ENCODE measurements around the gene PRDM16.

The PRDM16 gene

DNA sequence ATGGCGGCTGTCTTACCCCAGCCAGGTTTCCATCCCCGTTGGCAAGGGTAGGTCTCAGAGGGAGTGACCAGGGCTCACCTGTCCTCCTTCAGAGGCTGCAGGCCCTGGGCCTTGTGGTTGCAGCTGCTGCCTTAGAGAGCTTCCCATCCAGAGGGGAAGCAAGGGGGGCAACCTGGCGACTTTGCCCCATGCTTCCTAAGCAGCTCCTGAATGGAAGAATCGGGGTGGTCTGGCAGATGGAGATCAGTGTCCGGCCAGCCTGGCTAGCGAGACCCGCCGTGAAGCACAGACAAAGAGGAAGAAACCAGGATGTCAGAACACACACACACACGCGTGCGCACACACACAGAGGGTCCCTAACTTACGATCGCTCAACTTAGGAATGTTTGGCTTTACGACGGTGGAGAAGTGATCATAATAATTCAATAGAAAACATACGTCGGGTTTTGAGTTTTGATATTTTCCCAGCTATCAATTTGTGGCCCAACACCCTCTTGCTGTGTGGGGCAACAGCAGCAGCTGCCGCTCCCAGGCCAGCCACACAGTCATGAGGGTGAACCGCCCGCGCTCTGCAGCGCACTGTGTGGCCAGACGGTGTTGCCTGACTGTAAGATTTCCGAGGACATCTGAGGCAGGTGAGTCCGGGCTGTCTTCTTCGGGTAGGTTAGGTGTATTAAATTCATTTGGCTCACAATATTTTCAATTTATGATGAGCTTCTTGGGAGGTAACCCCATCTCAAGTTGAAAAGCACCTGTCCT is 272.4 kb downstream of the PRDM16 start:
- H3K27me3 ChIP-seq (replicated peaks; ENCODE audit: control insufficient read depth, insufficient read depth, low read length), result no peaks in the 10 kb centered on the region
- H3K4me3 ChIP-seq (replicated peaks; ENCODE audit: low read depth, low read length), result no peak overlapping the region
- H3K36me3 ChIP-seq (ENCODE audit: control insufficient read depth, insufficient read depth, low read length), result no peaks in the 10 kb centered on the region
- TF ChIP-seq, protein P1, sequence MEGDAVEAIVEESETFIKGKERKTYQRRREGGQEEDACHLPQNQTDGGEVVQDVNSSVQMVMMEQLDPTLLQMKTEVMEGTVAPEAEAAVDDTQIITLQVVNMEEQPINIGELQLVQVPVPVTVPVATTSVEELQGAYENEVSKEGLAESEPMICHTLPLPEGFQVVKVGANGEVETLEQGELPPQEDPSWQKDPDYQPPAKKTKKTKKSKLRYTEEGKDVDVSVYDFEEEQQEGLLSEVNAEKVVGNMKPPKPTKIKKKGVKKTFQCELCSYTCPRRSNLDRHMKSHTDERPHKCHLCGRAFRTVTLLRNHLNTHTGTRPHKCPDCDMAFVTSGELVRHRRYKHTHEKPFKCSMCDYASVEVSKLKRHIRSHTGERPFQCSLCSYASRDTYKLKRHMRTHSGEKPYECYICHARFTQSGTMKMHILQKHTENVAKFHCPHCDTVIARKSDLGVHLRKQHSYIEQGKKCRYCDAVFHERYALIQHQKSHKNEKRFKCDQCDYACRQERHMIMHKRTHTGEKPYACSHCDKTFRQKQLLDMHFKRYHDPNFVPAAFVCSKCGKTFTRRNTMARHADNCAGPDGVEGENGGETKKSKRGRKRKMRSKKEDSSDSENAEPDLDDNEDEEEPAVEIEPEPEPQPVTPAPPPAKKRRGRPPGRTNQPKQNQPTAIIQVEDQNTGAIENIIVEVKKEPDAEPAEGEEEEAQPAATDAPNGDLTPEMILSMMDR (IDR thresholded peaks at IDR 0.05; ENCODE audit: insufficient read depth, low read length, poor library complexity, severe bottlenecking), result no peak
- DNase-seq (ENCODE audit: extremely low read depth, insufficient read length), result no peak

DNA sequence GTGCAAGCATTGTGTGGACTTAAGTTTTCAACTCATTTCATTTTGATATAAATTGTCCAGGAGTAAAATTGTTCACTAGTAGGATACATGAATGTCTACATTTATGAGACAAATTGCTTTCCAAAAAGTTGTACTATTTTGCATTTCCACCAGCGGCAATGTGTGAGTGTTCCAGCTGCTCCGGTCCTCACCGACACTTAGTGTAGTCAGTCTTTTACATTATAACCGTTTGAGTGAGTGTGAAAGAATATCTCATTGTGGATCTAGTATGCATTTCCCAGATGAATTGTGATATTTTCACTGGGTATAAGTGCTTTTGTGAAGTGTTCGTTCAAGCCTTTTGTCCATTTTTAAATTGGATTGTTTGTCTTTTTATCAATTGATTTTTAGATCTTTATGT is 274.0 kb downstream of the PRDM16 start:
- H3K4me3 ChIP-seq (replicated peaks; ENCODE audit: low read depth, low read length), result no peak overlapping the region
- DNase-seq (ENCODE audit: extremely low read depth, insufficient read length), result no peak
- H3K27me3 ChIP-seq (replicated peaks; ENCODE audit: control insufficient read depth, insufficient read depth, low read length), result no peaks in the 10 kb centered on the region
- TF ChIP-seq, protein P1 (IDR thresholded peaks at IDR 0.05; ENCODE audit: insufficient read depth, low read length, poor library complexity, severe bottlenecking), result no peak
- no peaks in the 10 kb centered on the region for H3K36me3 ChIP-seq (ENCODE audit: control insufficient read depth, insufficient read depth, low read length)

DNA sequence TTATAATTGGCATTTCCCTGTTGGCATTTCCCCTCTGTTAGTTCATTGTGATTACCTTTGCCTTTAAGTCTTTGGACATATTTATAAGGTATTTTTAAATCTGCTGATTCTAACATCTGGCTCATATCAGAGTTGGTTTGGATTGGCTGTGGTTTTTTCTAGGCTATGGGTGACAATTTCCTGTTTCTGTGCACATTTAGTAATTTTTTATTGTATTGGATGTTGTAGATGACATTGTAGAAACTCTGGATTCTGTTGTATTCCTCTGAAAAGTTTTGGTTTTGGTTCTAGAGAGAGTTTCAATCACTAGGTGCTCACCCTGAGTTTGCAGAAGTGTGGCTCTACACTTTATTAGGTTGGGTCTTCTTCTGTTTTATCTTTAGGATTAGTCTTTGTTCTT is 275.4 kb downstream of the PRDM16 start:
- no peak for DNase-seq (ENCODE audit: extremely low read depth, insufficient read length)
- Histone ChIP-seq H3K27me3 (replicated peaks; ENCODE audit: control insufficient read depth, insufficient read depth, low read length) (no peaks in the 10 kb centered on the region), H3K4me3 (replicated peaks; ENCODE audit: low read depth, low read length) (no peak overlapping the region), H3K36me3 (ENCODE audit: control insufficient read depth, insufficient read depth, low read length) (no peaks in the 10 kb centered on the region)
- TF ChIP-seq, protein P1 (IDR thresholded peaks at IDR 0.05; ENCODE audit: insufficient read depth, low read length, poor library complexity, severe bottlenecking), result no peak

DNA sequence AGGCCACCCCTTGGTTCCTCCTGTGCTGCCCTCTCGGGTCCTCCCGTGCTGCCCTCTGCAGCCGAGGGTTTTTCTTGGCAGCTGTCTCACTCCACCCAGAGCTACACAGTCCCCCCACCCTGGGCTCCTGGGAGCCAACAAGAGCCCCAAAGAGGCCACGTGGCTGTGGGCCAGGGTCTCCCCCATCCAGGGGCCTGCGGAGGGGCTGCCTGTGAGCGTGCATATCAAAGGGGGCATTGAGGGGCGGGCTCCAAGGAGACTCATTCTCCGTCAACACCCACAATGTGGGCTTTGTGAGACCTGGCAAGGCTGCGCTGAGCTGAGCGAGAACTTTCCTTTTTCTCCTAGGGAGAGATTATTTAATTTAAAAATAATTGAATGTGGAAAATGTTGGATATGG is 276.8 kb downstream of the PRDM16 start:
- TF ChIP-seq, protein P1 (IDR thresholded peaks at IDR 0.05; ENCODE audit: insufficient read depth, low read length, poor library complexity, severe bottlenecking), result no peak
- Histone ChIP-seq H3K27me3 (replicated peaks; ENCODE audit: control insufficient read depth, insufficient read depth, low read length) (no peaks in the 10 kb centered on the region), H3K4me3 (replicated peaks; ENCODE audit: low read depth, low read length) (no peak overlapping the region), H3K36me3 (ENCODE audit: control insufficient read depth, insufficient read depth, low read length) (no peaks in the 10 kb centered on the region)
- no peak for DNase-seq (ENCODE audit: extremely low read depth, insufficient read length)

DNA sequence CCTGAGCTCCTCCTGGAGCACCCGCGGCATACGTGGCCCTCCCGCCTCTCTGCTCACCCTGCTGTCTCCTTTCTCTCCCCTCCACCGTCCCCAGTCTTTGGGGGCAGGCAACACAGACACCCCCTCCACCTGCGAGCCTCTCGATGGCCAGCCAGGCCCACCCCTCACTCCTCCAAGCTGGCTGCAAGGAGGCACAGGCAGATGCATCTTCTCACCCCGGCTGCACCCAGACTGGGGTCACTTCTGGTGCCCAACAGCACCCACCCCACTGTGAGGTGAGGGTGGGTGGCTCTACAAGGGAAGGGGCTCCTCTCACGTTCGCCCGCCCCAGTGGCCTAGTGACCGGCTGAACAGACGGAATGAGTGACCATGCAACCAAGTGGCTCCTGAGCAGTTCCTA is 277.5 kb downstream of the PRDM16 start:
- H3K27me3 ChIP-seq (replicated peaks; ENCODE audit: control insufficient read depth, insufficient read depth, low read length), result no peaks in the 10 kb centered on the region
- H3K36me3 ChIP-seq (ENCODE audit: control insufficient read depth, insufficient read depth, low read length), result no peaks in the 10 kb centered on the region
- TF ChIP-seq, protein P1 (IDR thresholded peaks at IDR 0.05; ENCODE audit: insufficient read depth, low read length, poor library complexity, severe bottlenecking), result no peak
- H3K4me3 ChIP-seq (replicated peaks; ENCODE audit: low read depth, low read length), result no peak overlapping the region
- DNase-seq (ENCODE audit: extremely low read depth, insufficient read length), result no peak

Measured in GM06990 (cell line).